ENCODE measurements around the gene YKT6.

Gene YKT6

GRCh38 chr7:44223362-44224079, 22.7 kb downstream of the YKT6 start:
- TF ChIP-seq CTCF (IDR thresholded peaks at IDR 0.05; ENCODE audit: low read depth, low read length, poor library complexity, severe bottlenecking) (no peak), EZH2phosphoT487 (IDR thresholded peaks at IDR 0.05; ENCODE audit: borderline replicate concordance, low read length) (no peak)
- Histone ChIP-seq H3K4me2 (ENCODE audit: low read length) (no peak overlapping the region), H4K20me1 (ENCODE audit: control insufficient read depth, insufficient read depth, low read depth, low read length) (no peaks in the 10 kb centered on the region), H3K4me1 (ENCODE audit: control insufficient read depth, low read length) (no peaks in the 10 kb centered on the region), H3K9me2 (replicated peaks; ENCODE audit: control insufficient read depth, low read length) (no peaks in the 10 kb centered on the region), H3F3A (ENCODE audit: control insufficient read depth, insufficient read depth) (no peaks in the 10 kb centered on the region), H3K4me3 (ENCODE audit: low read length) (no peak overlapping the region), H3K27ac (ENCODE audit: low read depth, low read length) (no peak overlapping the region), H3K79me2 (ENCODE audit: control insufficient read depth, low read length) (no peaks in the 10 kb centered on the region), H3K27me3 (ENCODE audit: control insufficient read depth, low read length) (no peaks in the 10 kb centered on the region), H3K36me3 (ENCODE audit: control insufficient read depth, low read length) (no peaks in the 10 kb centered on the region), H3K9me3 (ENCODE audit: control insufficient read depth, insufficient read depth, low read length) (no peaks in the 10 kb centered on the region)

GRCh38 chr7:44224080-44224973, 23.5 kb downstream of the YKT6 start:
- Histone ChIP-seq H3K27ac (ENCODE audit: low read depth, low read length) (no peak overlapping the region), H3K27me3 (ENCODE audit: control insufficient read depth, low read length) (no peaks in the 10 kb centered on the region), H3K9me2 (replicated peaks; ENCODE audit: control insufficient read depth, low read length) (no peaks in the 10 kb centered on the region)

GRCh38 chr7:44224974-44225565, 24.3 kb downstream of the YKT6 start:
- H3K4me1 ChIP-seq (ENCODE audit: control insufficient read depth, low read length) = no peaks in the 10 kb centered on the region
- H3K79me2 ChIP-seq (ENCODE audit: control insufficient read depth, low read length) = no peaks in the 10 kb centered on the region
- TF ChIP-seq EZH2phosphoT487 (IDR thresholded peaks at IDR 0.05; ENCODE audit: borderline replicate concordance, low read length) (no peak), CTCF (IDR thresholded peaks at IDR 0.05; ENCODE audit: low read depth, low read length, poor library complexity, severe bottlenecking) (no peak)
- no peaks in the 10 kb centered on the region for H3K27me3 ChIP-seq (ENCODE audit: control insufficient read depth, low read length)
- H3F3A ChIP-seq (ENCODE audit: control insufficient read depth, insufficient read depth) = no peaks in the 10 kb centered on the region
- H3K9me2 ChIP-seq (replicated peaks; ENCODE audit: control insufficient read depth, low read length) = no peaks in the 10 kb centered on the region
- no peak overlapping the region for H3K4me3 ChIP-seq (ENCODE audit: low read length)
- no peak overlapping the region for H3K27ac ChIP-seq (ENCODE audit: low read depth, low read length)
- H3K4me2 ChIP-seq (ENCODE audit: low read length) = no peak overlapping the region
- H3K9me3 ChIP-seq (ENCODE audit: control insufficient read depth, insufficient read depth, low read length) = no peaks in the 10 kb centered on the region
- H3K36me3 ChIP-seq (ENCODE audit: control insufficient read depth, low read length) = no peaks in the 10 kb centered on the region
- no peaks in the 10 kb centered on the region for H4K20me1 ChIP-seq (ENCODE audit: control insufficient read depth, insufficient read depth, low read depth, low read length)

More at GRCh38 chr7:44224080-44224973, 23.5 kb downstream of the YKT6 start:
- no peaks in the 10 kb centered on the region for H4K20me1 ChIP-seq (ENCODE audit: control insufficient read depth, insufficient read depth, low read depth, low read length)
- TF ChIP-seq EZH2phosphoT487 (IDR thresholded peaks at IDR 0.05; ENCODE audit: borderline replicate concordance, low read length) (no peak), CTCF (IDR thresholded peaks at IDR 0.05; ENCODE audit: low read depth, low read length, poor library complexity, severe bottlenecking) (no peak)
- no peaks in the 10 kb centered on the region for H3K79me2 ChIP-seq (ENCODE audit: control insufficient read depth, low read length)
- H3K36me3 ChIP-seq (ENCODE audit: control insufficient read depth, low read length) = no peaks in the 10 kb centered on the region
- no peak overlapping the region for H3K4me3 ChIP-seq (ENCODE audit: low read length)
- no peak overlapping the region for H3K4me2 ChIP-seq (ENCODE audit: low read length)
- H3K4me1 ChIP-seq (ENCODE audit: control insufficient read depth, low read length) = no peaks in the 10 kb centered on the region
- H3K9me3 ChIP-seq (ENCODE audit: control insufficient read depth, insufficient read depth, low read length) = no peaks in the 10 kb centered on the region
- H3F3A ChIP-seq (ENCODE audit: control insufficient read depth, insufficient read depth) = no peaks in the 10 kb centered on the region

Measured in DOHH2 (cell line).